ENCODE data around the gene PROZ.
A peak's percentile ranks its signal among the peaks of the same experiment; 100 is the strongest.
"Not testable (repeated sequence)": the region's sequence is repeated elsewhere in the genome, so short reads cannot be mapped to it uniquely, and the experiment has no call there.

PROZ gene

GRCh38 chr13:113158946-113159345, 498 bp downstream of the PROZ start:
- DNase-seq, result no peak

DNA sequence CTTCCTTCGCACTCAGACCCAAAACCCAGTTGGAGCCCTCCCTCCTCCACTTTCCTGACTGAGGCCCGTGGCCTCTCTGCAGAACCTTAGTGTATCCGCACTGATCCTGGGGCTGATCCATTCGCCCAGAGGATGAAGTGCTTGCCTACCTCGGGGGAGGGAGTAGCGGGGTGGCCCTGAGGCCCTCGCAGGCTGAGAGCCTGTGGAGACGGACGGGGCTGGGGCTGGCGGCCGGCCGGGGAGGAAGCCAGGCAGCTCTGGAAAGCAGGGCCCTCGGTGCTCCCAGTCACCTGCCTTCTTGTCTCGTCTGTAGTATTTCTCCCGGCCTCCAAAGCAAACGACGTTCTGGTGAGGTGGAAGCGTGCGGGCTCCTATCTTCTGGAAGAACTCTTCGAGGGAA, 1.3 kb downstream of the PROZ start:
- DNase-seq, result no peak

DNA sequence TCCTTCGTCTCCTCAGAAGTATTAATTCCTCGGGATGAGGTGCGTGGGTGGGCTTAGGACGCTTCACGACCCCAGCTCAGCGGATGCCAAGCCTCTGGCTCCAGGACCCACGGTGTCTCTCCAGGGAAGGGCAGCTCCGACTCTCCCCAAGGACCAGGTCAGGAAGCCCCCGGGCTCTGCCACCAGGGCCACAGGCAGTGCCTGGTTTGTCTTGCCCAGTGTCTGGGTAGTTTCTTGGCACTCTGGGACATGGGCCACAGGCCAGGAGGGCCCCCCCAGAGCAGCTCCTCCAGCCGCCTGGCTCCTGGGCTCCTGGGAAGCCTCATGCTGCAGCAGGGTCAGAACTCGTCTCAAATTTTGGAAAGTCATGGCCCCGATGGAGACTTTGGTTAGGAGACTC, 2.5 kb downstream of the PROZ start:
- DNase-seq, result no peak

- DNase-seq, result no peak
These were observed 3.0 kb downstream of the PROZ start for GRCh38 chr13:113161433-113161832.

GRCh38 chr13:113161975-113162374, 3.5 kb downstream of the PROZ start:
- DNase-seq, result not testable (repeated sequence)

DNA sequence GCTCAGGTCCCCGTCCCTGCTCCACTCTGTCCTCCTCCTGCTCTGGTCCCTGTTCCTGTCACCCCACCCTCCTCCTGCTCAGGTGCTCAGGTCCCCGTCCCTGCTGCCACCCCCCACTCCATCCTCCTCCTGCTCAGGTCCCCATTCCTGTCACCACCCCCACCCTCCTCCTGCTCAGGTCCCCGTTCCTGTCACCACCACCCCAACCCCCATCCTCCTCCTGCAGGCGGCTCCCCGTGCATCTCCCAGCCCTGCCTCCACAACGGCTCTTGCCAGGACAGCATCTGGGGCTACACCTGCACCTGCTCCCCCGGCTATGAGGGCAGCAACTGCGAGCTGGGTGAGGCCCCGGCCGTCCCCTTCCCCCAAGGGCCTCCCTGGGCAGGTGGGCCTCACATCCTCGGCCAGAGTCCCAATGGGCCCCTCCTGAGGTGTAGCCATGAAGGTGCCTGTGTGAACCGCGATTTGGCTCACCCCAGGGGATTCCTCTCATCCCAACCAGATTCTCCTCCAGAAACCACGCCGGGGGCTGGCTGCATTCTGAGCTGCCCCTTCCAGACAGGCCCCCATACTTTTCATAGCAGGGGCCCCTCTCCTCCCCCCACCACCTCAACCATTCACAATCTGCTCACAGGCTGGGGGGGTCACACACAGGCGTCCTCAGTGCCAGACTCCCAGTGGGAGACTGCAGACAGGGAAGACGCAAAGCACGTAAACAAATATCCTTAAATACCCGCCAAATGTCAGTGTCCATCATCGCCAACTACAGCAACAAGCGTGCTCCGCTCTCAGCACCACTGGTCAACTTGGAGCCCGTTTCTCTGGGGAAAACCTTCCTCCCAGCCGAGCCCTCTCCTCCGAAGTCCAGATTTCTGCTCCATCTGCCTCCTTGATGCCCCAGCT, 4.6 kb downstream of the PROZ start:
- DNase-seq, result no peak

- DNase-seq, result no peak
These were observed 6.0 kb downstream of the PROZ start for GRCh38 chr13:113164492-113164891.

GRCh38 chr13:113166266-113166665, 7.8 kb downstream of the PROZ start:
- no peak for DNase-seq

- no peak for DNase-seq
These were observed 8.2 kb downstream of the PROZ start for GRCh38 chr13:113166681-113167080.

DNA sequence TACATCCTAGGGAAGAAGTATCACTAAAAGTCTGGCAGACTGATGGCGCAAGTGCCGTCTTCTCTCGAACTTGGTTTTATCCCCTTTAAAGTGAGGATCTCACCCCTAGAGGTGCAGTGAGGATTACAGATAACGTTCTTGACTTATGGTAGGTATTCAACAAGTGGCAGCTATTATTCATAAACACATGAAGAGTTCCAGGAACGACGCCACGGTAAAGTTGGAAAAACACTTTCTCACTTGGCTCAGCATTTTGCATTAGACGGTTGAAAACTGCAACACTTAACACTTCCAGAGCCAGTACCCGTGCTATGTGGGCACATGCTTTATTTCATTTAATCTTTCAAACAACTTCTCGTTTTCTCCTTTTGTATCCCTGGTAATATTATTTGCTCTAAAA, 8.7 kb downstream of the PROZ start:
- no peak for DNase-seq

GRCh38 chr13:113167575-113167974, 9.1 kb downstream of the PROZ start:
- DNase-seq, result no peak

GRCh38 chr13:113168211-113168610, 9.8 kb downstream of the PROZ start:
- DNase-seq, result no peak

DNA sequence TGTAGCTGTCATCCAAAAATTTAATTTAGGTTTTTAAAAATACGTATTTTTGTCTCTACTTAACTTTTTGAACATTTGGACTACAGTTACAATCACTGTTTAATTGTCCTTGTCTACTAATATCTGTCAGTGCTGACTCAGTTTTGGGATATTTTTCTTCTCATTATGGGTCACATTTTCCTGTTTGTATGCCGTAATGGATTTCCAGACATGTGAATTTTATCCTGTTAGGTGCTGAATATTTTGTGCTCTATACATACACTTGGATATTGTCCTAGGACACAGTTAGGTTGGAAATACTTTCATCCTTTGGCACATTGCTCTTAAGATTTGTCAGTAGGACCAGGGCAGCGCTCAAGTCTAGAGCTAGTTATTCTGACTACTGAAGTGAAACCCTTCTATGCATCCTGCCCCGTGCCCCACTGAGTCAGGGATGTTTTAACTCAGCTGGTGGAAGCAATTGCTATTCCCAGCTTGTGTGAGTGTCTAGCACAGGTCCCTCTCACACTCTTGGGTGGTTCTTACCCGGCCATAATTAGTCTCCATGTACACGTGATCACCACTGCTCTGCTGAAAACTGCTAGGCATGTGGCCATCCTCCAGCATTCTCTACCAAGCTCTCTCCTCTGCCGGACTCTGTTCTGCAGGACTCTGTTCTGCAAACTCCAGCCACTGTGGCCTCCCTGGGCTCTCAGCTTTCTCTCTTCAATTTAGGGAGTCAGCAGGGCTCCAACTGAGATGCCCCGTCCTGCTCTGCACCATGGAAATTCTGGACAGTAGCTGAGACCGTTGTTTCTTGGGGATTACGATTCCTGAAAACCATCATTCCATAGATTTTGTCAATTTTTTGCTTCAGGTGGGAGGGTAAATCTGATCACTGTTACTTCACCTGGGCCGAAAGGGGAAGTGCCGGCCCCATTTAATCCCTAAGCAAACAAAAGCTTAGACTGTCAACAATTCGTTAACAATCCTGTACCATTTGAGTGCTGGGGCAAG, 11.1 kb downstream of the PROZ start:
- no peak for DNase-seq

- peak; percentile 52 for DNase-seq
These were observed 12.1 kb downstream of the PROZ start for GRCh38 chr13:113170511-113170910.

- peak; percentile 16 for DNase-seq
These were observed 13.0 kb downstream of the PROZ start for GRCh38 chr13:113171250-113172125.

GRCh38 chr13:113172419-113172926, 14.0 kb downstream of the PROZ start:
- no peak for DNase-seq

- DNase-seq, result peak; percentile 92
These were observed 17.8 kb downstream of the PROZ start for GRCh38 chr13:113176280-113176679.

- DNase-seq, result peak; percentile 7
These were observed 18.4 kb downstream of the PROZ start for GRCh38 chr13:113176822-113177221.

DNA sequence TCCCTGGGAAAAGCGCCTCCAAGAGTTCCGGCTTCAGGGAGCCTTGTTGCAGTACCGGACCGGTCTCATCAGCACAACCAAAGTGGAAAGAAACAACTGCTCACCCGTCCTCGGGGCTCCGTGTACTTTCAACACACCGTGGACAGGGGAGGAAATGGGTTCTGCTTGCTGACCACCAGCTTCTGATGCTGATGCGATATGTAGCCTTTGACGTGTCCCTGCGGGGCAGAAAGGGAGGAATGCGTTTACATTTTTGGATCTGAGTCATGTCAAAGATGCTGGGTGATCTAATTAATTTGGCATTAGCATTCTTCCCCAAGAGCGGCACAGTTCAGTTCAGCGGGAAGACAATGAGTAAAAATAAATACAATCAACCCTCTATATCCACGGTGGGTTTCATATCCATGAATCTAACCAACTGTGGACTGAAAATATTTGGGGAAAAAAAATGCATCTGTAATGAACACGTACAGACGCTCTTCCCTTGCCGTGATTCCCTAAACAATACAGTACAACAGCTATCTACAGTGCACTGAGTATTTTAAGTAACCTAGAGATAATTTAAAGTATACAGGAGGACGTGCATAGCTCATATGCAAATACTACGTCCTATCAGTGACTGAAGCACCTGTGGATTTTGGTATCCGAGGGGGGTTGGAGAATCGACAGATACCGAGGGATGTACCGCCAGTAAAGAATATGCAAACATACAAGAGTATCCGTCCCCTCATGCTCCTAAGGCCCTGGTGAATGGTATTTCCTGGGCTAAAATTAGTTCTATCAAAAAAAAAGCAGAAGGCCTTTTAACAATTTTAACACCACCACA, 19.8 kb downstream of the PROZ start:
- DNase-seq, result no peak

- DNase-seq, result no peak
These were observed 20.4 kb downstream of the PROZ start for GRCh38 chr13:113178896-113179167.

DNA sequence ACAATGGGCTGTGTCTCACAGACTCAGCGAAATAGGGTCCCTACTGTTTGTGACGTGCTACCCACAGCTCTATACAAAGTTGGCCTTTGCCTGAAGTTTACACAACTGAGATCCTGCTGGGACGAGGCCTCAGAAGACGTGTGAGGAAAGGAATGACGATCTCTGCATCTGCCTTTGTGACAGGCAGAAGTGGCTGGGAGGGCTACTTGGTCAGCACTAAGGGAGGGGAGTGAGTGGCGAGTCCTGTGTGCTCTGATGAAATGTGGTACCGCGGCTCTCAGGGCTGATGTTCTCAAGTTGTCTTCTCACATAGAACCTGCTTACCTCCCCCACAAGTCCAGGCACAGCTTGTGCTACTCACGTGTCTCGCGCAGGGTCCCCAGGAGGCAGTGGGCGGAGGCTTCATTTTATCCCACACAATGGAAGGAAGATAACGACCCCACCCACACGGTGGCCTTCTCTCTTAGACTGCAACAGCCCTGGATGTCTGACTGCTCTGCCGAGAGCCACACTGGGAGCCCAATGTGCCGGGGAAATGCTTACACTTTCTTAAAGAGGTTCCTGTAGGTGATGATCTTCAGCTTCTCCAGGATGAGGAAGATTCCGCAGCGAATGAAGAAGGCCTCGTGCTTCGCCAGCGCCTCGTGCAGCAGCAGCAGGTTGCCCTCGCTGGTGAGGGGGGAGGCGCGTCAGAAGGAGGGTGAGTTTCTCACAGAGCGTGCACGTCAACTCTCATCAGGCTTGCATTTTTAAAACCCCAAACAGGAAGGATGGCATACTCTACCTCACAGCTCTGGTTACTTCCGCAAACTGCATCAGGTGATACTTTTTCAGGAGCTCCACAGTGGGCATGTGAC, 21.2 kb downstream of the PROZ start:
- no peak for DNase-seq

All from inflammatory macrophage treated with lipopolysaccharide for 4 hours (primary cell).